Stimulated activated CD4-positive, alpha-beta T cell treated with anti-CD3 and anti-CD28 coated beads, Interleukin-15, amount 100 ng/mL, for 48 hours (primary cell): ENCODE measurements around the gene H6PD.

ENCODE experiments used
- DNase-seq, 2 donors: peaks; one replicate each; pipeline ENCODE4 v3.0.0-alpha.2; 2020; ENCODE audit warnings: low read depth in 2 of 2

The H6PD gene, protein sequence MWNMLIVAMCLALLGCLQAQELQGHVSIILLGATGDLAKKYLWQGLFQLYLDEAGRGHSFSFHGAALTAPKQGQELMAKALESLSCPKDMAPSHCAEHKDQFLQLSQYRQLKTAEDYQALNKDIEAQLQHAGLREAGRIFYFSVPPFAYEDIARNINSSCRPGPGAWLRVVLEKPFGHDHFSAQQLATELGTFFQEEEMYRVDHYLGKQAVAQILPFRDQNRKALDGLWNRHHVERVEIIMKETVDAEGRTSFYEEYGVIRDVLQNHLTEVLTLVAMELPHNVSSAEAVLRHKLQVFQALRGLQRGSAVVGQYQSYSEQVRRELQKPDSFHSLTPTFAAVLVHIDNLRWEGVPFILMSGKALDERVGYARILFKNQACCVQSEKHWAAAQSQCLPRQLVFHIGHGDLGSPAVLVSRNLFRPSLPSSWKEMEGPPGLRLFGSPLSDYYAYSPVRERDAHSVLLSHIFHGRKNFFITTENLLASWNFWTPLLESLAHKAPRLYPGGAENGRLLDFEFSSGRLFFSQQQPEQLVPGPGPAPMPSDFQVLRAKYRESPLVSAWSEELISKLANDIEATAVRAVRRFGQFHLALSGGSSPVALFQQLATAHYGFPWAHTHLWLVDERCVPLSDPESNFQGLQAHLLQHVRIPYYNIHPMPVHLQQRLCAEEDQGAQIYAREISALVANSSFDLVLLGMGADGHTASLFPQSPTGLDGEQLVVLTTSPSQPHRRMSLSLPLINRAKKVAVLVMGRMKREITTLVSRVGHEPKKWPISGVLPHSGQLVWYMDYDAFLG

DNA sequence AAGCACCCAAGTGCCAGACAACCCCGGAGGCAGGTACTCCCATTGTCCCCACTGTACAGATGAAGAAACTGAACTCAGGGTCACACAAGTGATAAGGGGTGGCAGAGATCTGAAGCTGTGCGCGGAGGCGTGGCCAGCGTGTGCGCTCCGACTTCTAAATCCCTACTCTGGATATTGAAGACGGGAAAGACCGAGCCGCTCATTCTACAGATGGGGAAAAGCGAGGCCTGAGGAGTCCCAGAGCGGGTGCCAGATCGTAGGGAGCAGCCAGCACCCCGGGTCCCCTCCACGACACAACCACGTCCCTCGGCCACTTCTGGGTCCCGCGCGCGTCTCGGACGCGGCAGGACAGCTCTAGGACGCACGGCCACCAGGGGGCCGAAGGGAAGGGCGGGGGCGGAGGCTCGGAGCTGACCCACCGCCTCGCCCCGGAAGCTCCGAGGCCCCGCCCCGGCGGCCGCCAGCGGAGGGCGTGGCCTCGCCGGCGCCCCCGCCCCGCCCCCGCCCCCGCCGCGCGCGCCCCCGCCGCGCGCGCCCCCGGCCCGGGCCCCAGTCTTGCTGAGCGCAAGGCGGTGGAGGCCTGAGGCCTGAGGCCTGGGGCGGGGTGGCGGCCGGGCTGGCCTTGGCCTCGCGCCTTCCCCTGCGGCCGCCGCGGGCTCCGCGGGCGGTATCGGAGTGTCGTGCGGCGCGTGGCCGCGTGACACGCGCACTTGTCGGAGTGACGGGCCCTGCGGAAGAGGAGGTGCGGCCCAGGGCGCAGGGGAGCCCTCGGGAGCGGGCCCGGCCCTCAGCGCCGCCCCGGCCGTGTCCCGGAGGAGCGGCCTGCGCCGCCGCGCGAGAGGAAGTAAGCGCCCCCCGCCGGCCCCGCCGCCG, at the start of gene H6PD:
TSS of gene H6PD (plus strand) at position 552 of the 873 bp plus-strand sequence. CDS start 10,161 bp downstream, outside the sequence.
- DNase-seq: peak; percentile 35 to 64

- DNase-seq: no peak
Measured at GRCh38 chr1:9186082-9186859, 48.3 kb upstream of the H6PD start.

DNA sequence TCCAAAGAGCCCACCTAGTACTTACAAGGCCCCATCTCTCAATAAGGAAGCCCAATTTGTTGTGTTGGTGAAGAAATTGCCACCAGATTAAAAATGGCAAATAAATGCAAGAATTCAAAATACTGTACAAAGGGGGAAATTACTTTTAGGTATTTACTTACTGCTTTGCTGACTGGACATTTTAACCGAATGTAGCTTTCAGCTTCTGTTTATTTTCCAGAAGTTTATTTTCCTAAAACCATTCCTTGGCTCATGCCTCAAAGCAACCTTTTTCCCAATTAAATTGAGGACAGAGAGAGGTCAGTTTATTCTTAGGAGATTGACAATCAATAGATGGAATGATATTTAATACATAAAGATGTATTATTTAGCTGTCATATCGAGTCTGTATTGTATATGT, 47.6 kb upstream of the H6PD start:
- no peak for DNase-seq

DNA sequence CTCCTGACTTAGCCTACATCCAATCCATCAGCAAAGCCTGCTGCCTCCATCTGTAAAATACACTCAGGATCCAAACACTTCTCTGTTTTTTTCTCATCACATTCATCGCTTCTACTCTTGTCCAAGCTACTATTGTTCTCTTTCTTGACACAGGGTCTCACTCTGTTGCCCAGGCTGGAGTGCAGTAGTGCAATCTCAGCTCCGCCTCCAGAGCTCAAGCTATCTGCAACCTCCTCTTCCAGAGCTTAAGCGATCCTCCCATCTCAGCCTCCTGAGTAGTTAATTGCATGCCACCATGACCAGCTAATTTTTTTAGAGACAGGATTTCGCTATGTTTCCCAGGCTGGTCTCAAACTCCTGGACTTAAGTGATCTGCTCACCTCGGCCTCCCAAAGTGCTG, 44.3 kb upstream of the H6PD start:
- DNase-seq: no peak

- DNase-seq: no peak
Measured at GRCh38 chr1:9191231-9191630, 43.3 kb upstream of the H6PD start.

DNA sequence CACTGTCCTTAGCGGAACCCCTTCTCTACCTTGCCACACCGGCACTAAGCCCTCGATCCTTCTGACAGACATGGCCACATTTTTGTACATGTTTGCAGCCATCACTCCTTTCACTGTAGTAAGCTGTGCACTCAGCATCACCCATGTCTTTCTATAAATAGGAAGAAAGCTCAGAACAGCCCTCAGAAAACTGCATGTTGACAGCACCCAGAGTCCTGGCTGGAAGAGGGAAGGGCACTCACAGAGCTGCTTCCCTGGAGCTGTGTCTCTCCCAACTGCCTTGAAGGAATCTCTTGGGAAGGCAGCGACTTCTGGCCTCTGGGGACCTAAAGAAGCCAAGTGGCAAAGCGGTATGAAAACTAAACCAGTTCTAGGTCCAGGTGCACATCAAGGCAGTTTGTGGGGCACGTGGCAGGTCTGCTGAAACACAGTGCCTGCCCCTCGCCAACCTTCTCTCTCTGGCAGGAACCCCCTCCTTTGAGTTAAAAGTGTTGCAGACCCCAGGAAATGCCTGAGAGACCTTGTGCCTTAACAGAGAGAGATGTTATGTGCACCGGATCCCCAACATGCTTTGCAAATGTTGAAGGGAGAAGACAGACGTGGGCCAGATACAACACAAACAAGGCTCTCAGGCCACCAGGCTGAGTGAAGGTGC, 41.9 kb upstream of the H6PD start:
- DNase-seq: no peak

GRCh38 chr1:9193233-9193625, 41.3 kb upstream of the H6PD start:
- DNase-seq: no peak

- DNase-seq: no peak
Measured at GRCh38 chr1:9194024-9194423, 40.5 kb upstream of the H6PD start.

GRCh38 chr1:9195651-9196050, 38.9 kb upstream of the H6PD start:
- no peak for DNase-seq

GRCh38 chr1:9196129-9197040, 38.2 kb upstream of the H6PD start:
- peak; percentile 34 to 60 for DNase-seq

DNA sequence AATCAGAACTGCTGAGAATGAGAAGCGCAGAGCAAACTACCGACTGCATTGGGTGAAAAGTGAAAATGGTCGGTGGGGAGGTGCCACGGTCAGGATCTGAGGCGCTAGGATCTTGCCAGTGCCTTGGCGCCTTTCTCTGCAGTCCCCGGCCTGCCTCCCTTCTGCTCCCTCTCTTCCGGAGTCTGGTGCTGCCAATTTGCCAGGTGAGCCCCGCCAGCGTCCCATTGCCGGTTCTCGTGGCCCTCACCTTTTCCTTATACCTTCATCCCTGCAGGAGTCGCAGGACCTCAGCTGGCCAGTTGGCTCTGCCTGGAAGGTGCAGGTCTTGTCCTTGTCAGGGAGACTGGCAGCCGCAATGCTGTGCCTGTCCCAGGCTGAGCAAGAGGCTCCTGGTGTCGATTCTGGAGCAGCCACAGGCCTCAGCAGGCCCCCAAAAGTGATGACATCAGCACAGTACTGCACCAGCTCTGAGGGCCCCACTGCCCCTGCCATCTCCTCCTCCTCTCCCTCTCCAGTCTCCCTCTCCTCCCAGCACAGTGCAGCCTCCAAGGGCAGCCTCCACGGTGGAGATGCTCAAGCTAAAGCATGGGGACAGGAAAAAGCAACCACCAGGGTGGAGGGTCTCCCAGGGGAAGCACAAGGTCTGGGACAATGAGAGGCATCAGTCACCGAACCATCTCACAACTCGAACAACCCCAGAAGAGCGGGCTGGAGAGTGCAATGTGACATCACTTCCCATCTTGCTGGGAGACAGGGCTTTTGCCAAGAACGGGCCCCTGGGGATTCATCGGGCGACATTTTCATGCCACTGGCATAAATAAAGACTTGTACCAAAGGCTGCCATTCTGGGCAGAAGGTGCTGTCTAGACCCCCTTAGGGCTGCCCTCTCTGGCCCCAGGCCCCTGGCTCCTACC, 37.1 kb upstream of the H6PD start:
- no peak for DNase-seq

DNA sequence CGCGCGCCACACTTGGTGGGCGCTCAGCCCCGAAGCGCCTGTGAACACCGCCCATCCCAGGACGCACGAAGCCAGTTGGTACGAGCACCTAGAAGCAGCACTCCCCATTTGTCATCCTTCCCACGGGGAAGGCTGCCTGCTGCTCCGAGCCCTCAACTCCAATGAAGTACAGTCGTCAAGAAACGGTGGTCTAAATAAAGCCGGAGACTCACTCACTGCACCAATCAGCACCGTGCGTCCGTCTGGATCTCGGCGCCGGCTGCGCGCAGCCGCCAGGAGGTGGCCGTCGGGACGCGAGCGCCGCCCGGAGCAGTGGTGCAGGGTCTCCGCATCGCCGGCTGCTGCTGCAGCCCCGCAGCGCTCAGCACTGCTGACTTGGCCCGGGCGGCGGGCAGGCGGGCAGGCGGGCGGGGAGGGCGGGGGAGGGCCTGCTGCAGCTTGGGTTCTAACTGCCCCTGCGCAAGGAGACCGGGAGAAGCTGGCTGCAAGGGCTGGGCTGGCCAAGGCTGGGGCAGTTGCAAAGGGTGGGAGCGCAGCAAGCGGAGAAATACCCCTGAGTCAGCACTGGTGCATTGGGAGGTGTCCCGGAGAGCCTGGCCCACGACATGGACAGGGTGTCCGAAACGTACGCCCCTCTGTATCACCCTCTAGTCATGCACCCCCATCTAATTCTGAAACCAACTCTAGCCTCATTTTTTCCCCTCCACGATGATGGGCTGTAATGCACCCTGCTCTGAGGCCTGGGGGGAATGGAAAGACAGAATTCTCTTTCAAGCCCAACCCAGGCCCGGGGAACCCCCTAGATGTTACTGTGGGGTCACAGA, 35.8 kb upstream of the H6PD start:
- no peak for DNase-seq

DNA sequence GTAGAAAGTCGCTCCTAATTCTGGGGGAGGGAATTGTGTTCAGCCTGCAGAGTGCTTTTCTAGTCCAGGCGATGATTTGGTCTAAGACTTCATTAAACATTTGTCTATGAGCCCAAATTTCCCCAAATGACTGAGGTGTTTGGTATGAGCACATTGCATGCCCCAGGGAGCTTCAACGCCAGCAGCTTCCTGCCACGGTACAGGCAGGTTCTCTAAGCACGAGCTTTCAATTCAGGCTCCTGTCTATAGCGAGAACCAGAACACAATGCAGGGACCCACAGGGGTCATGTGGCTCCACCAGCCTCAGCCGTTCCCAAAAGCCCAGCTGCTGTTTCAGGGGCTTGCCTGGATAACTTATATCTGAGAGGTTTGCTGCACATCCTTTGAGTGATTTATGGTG, 34.1 kb upstream of the H6PD start:
- no peak for DNase-seq

DNA sequence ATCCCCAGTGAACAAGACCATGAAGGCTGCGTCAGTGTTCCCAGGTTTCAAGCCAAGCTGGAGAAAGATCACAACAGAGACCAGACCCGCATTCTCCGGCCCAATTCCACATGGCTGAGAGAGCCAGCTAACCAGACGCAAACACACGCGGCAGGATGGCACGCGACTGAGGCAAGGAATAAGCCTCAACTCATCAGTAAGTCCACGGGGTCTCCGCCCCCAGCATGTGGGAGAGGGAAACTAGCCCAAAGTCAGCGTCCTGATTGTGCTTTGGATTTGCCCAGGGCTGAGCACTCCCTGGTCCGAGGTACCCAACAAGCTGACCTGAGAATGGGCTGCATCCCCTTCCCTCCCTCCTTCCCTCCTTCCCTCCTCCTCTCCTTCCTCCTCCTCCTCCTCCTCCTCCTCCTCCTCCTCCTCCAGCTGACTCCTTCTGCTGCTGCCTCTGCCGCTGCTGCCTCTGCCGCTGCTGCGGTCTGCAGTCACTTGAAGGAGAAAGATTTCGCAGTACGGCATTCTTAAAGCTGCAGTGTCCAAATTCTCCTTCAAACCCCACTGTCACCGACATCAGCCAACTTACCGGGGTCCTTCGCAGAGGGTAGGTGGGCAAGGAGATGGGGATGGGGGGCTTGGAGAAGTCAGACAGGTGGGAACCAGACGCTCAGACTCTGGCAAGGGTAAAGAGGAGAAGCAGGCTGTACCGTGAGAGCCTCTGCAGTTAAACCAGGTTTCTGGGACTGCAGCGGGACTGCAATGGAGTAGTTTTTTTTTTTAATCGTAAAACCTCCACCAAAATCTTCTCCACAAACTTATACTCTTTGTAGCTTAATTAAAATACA, 33.0 kb upstream of the H6PD start:
- no peak for DNase-seq

DNA sequence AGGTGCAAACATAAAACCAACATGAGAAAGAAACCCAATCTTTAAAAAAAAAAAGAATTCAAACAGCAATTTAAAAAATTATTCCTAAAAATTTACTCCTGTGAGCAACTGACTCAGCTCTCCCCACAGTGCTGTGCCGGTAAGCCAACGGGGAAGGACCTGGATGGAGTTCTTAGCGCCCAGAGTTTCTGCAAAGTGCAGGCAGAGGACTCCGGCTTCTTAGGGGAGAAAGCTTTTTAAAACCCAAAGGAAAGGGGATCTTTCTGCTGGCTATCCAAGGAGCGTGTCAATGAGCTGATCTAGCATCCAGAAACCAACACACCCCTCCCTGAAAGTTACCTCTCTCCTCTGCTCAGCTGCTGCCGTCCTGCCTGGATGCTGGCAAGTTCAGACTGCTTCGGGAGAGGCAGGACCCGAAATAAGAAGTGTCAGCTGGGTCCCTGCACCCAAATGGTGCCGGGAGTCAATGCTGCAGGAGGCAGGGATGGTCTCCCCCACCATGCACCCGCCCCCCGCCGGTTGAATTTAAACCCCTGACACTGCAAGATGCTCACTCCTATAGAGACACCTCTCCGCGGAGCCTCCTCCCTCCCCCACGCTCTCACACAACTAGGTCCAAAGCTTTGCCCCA, 32.2 kb upstream of the H6PD start:
- no peak for DNase-seq

DNA sequence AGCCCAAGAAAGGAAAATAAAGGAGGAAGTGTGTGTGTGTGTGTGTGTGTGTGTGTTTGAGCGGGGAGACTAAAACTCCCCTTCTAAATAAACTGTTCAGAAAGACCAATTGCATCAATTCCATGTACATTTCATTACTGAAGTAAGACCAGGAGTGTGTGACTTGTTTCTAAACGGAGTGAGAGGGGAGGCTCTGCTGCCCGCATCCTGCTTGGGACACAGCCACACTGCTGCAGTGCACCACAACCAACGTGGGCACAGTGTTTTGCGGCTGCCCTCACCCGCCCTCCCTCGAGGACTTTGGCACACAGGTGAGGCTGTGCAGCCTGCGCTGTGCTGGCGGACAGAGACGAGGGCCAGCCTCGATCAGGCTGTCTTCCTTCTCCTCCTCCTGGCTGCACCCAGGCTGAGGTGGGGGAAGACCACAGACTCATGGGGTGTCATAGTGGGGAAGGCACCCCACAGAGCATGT, 31.0 kb upstream of the H6PD start:
- DNase-seq: no peak
